ENCODE measurements around the gene DDC.

DDC gene

DNA sequence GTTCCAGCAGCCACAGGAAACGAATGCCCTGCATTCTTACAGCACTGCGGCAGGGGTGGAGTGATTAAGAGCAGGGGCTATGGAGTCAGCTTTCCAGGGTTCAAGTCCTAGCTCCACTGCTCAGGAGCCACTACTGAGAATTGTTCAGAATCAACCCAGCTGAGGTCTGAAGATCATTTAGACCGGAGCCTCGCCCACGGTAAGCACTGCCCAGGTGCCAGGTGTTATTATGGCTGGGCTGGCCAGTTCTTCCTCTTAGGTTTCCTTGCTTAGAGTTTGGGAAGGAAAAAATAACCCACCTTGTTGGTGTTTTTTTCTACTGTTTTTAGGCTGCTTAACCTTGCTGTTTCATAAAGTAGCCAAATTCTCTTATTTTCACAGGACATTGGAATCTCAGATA is 110.2 kb downstream of the DDC start:
- no peak for DNase-seq (ENCODE audit: low read depth)

- no peak for DNase-seq (ENCODE audit: low read depth)
These were observed 114.6 kb downstream of the DDC start for GRCh38 chr7:50450590-50451032.

GRCh38 chr7:50449881-50450589 is 115.2 kb downstream of the DDC start, which contains the start of gene FIGNL1:
Gene FIGNL1 (minus strand): TSS chr7:50450350. CDS start chr7:50447287, 3,063 bp downstream.
- DNase-seq (ENCODE audit: low read depth) = peak; percentile 79

DNA sequence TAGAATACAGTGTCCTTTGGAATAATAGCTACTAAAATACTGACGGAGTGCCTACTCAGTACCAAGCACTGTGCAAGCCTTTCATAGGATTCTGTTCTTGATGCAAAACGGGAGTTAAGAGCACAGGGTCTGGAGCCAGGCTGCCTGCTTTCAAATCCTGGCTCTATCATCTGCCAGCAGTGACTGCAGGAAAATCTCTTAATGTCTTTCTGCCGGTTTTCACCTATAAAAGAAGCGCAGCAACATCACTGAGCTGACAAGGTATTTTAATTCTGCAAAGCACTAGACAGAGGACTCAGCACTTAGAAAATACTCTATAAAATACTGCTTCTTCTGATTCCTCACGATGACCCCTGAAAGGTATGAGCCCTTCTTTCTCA is 115.7 kb downstream of the DDC start:
- DNase-seq (ENCODE audit: low read depth) = no peak

DNA sequence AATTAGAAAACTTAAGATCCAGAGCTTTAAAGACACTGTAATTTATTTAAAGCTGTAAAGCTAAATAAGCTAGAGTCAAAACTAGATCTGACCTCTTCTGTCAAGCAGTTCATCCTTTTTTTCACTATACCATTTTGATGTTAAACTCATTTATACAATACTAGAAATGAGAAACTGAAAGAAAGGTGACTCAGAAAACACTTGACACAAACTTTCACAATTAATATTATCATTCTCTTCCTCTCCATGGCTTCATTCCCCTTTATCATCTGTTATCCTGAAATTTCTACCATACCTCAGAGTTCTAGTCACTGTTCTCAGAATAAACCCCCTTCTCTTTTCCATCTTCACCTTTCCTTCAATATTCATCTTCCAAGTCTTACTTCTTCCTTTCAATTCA is 116.4 kb downstream of the DDC start:
- no peak for DNase-seq (ENCODE audit: low read depth)

DNA sequence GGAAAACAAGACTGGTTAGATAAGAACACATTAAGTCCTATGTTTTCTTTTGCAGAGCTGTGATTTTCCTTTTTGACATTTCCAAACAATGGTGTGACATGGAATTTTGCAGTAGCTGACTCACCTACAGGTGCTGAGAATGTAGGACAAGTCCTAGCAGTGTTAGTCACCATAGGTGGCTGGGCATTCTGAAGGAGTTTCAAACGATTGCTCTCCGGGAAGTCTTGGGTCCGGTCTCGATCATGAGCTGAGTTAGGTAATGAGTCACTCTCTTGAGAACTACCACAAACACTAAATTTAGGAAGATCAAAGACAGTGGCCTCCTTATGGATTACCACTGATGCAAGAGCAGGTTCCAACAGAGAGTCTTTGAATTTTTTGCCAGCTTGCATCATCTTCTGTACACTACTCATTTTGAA is 118.7 kb downstream of the DDC start:
- DNase-seq (ENCODE audit: low read depth) = peak; percentile 10

GRCh38 chr7:50436133-50436806 is 128.9 kb downstream of the DDC start:
- no peak for DNase-seq (ENCODE audit: low read depth)

DNA sequence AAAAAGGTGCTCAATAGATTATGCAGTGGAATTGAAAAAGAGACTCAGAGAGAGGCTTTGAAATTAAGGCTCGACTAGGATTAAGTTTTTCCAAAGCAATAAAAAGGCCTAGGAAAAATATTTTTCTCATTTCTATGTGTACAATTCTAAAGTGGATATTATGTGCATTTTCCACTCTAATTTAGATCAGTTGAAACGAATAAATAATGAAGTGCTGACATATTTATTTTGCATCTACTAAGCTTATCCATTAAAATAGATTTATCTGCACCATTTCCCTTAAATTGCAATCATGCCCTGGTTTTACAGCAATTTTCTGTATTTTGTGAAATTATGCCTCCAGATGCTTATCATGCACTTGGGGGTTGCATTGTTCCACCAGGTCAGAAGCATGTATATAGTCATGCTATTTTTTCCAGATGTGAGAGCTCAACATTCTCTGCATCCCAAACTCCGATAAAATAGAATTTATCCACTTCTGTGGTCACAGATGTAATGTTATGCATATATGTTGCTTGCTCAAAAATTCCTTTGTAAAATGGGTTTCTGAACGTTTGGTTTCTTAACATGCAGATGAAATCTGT is 133.4 kb downstream of the DDC start:
- DNase-seq (ENCODE audit: low read depth) = no peak

GRCh38 chr7:50431316-50431715 is 133.9 kb downstream of the DDC start:
- no peak for DNase-seq (ENCODE audit: low read depth)

GRCh38 chr7:50428911-50429310 is 136.3 kb downstream of the DDC start:
- no peak for DNase-seq (ENCODE audit: low read depth)

- DNase-seq (ENCODE audit: low read depth) = no peak
These were observed 137.7 kb downstream of the DDC start for GRCh38 chr7:50427518-50427917.

GRCh38 chr7:50426280-50427045 is 138.7 kb downstream of the DDC start:
- no peak for DNase-seq (ENCODE audit: low read depth)

- DNase-seq (ENCODE audit: low read depth) = no peak
These were observed 139.9 kb downstream of the DDC start for GRCh38 chr7:50425318-50425717.

- DNase-seq (ENCODE audit: low read depth) = no peak
These were observed 141.3 kb downstream of the DDC start for GRCh38 chr7:50423860-50424259.

- DNase-seq (ENCODE audit: low read depth) = no peak
These were observed 142.3 kb downstream of the DDC start for GRCh38 chr7:50422858-50423257.

- no peak for DNase-seq (ENCODE audit: low read depth)
These were observed 144.2 kb downstream of the DDC start for GRCh38 chr7:50421043-50421442.

- no peak for DNase-seq (ENCODE audit: low read depth)
These were observed 146.5 kb downstream of the DDC start for GRCh38 chr7:50418526-50419290.

GRCh38 chr7:50418086-50418515 is 147.1 kb downstream of the DDC start:
- DNase-seq (ENCODE audit: low read depth) = peak; percentile 64

DNA sequence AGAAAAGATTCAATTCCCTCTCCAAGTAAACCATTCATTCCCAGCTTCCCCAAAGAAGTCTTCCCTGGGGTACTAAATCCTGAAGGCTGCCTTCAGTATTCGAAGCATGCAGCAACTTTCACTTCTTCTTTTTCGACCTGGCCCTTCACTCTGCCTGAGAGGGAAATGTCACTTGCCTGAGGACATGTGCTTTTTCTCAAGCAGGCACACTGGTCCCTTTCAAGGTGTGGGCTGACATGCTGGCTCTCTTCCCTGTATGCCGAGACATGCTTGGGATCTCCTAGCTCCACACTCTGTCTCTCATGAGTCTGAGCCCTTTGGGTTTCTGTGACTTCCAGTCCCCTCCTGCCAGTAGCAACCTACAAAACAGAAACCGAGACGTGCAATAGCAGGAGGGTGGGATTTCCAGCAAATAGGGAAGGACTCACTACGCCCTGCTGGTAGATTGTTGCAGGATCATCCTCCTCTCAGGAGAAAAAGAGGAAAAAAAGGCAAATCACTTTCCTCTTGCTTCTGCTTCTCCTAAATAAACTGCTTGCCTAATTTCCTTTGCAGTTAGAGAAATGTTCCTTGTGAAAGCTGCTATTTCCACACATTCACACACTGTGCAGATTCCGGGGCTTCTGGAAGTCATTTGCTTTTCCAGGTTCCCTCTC is 148.6 kb downstream of the DDC start:
- no peak for DNase-seq (ENCODE audit: low read depth)

- no peak for DNase-seq (ENCODE audit: low read depth)
These were observed 149.3 kb downstream of the DDC start for GRCh38 chr7:50415844-50416364.

- no peak for DNase-seq (ENCODE audit: low read depth)
These were observed 151.6 kb downstream of the DDC start for GRCh38 chr7:50413561-50413960.

Measured in activated T-cell treated with anti-CD3 and anti-CD28 coated beads for 24 hours (primary cell).